HUES48 (cell line): ENCODE data around the gene PADI3.

Experiments
- H3K27ac ChIP-seq: one replicate; pipeline ENCODE4 v1.7.0; 2013; ENCODE audit warnings: low read depth, low read length, inconsistent platforms
- H3K27me3 ChIP-seq: 2 replicates; pipeline ENCODE4 v1.6.1; 2013; ENCODE audit warnings: mild to moderate bottlenecking, low read length; ENCODE audit not compliant: control insufficient read depth, insufficient read depth
- H3K36me3 ChIP-seq: 2 replicates; pipeline ENCODE4 v1.6.1; 2013; ENCODE audit warnings: low read length; ENCODE audit not compliant: control insufficient read depth, insufficient read depth
- H3K4me1 ChIP-seq: 2 replicates; pipeline ENCODE4 v1.6.1; 2013; ENCODE audit warnings: mild to moderate bottlenecking, low read length; ENCODE audit not compliant: control insufficient read depth, insufficient read depth
- H3K4me3 ChIP-seq: 2 replicates; pipeline ENCODE4 v1.5.1; 2013; ENCODE audit warnings: mild to moderate bottlenecking, low read depth, low read length
- H3K9ac ChIP-seq: 2 replicates; pipeline ENCODE4 v1.6.1; 2013; ENCODE audit warnings: mild to moderate bottlenecking, low read depth, low read length, moderate library complexity
- H3K9me3 ChIP-seq: 2 replicates; pipeline ENCODE4 v1.6.1; 2013; ENCODE audit warnings: low read length; ENCODE audit not compliant: control insufficient read depth, insufficient read depth

The PADI3 gene

DNA sequence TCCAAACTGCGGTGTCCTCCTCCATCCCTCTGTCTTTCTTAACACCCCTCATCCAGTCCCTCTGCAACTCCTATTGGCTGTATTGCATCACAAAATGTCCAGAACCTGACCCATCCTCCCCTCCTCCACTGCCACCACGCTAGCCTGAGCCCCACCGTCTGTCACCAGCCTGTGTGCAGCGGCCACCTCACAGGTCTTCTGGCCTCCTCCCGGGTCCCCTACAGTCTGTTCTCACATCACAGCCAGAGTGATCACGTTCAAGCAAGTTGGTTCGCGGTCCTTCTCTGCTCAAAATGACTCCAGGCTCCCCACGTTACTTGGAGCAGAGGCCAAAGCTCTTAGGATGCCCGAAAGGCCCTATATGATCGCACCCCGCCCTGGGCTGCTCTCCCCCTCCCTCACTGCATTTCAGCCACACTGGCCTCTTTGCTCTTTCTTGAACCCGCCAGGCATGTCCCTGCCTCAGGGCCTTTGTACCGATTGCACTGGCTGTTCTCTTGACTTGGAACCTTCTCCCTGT, 56.7 kb downstream of the PADI3 start:
- Histone ChIP-seq H3K27ac (no peak overlapping the region), H3K4me3 (no peak overlapping the region), H3K4me1 (no peaks in the 10 kb centered on the region), H3K9ac (no peak overlapping the region), H3K9me3 (peaks cover 19% of the 10 kb centered on the region), H3K27me3 (no peaks in the 10 kb centered on the region), H3K36me3 (no peaks in the 10 kb centered on the region)

GRCh38 chr1:17306407-17306806, 57.5 kb downstream of the PADI3 start:
- Histone ChIP-seq H3K4me1 (no peaks in the 10 kb centered on the region), H3K4me3 (no peak overlapping the region), H3K9ac (no peak overlapping the region), H3K27ac (no peak overlapping the region), H3K27me3 (no peaks in the 10 kb centered on the region), H3K36me3 (no peaks in the 10 kb centered on the region), H3K9me3 (peaks cover 13% of the 10 kb centered on the region)

- Histone ChIP-seq H3K36me3 (no peaks in the 10 kb centered on the region), H3K9me3 (peaks cover 9% of the 10 kb centered on the region), H3K27ac (no peak overlapping the region), H3K9ac (no peak overlapping the region), H3K27me3 (no peaks in the 10 kb centered on the region), H3K4me1 (no peaks in the 10 kb centered on the region), H3K4me3 (no peak overlapping the region)
Measured at GRCh38 chr1:17306921-17307320, 58.0 kb downstream of the PADI3 start.

DNA sequence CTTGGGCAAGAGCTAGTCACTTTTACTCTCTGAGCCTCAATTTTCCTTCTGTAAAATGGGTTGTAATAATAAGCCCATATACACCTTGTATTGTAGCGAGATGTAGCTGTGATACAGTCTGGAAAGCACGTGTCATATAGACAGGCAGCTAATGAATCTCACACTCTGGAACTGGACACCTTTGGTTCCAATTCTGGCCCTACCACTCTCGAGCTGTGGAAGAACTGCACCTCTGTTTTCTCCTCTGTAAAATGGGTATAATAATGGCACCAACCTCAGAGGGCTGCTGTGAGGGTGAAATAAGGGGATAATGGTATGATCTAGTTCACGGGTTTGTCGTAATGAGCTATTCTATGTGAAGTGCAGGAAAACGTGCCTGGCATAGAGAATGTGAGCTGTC, 58.4 kb downstream of the PADI3 start:
- H3K36me3 ChIP-seq = no peaks in the 10 kb centered on the region
- H3K4me1 ChIP-seq = no peaks in the 10 kb centered on the region
- H3K27me3 ChIP-seq = no peaks in the 10 kb centered on the region
- peaks cover 6% of the 10 kb centered on the region; the same call in 1 of the 2 replicates for H3K9me3 ChIP-seq
- no peak overlapping the region for H3K9ac ChIP-seq
- no peak overlapping the region for H3K27ac ChIP-seq
- no peak overlapping the region for H3K4me3 ChIP-seq

GRCh38 chr1:17307946-17308345, 59.0 kb downstream of the PADI3 start, which contains the start of gene PADI4:
TSS of gene PADI4 (plus strand) at chr1:17308197. CDS start at chr1:17308223, 26 bp downstream.
- no peaks in the 10 kb centered on the region for H3K27me3 ChIP-seq
- no peak within 1 kb of the TSS for H3K27ac ChIP-seq
- H3K9me3 ChIP-seq = no peaks in the 10 kb centered on the region
- H3K36me3 ChIP-seq = no peaks in the 10 kb centered on the region
- no peaks in the 10 kb centered on the region for H3K4me1 ChIP-seq
- H3K9ac ChIP-seq = no peak within 1 kb of the TSS
- no peak within 1 kb of the TSS for H3K4me3 ChIP-seq

GRCh38 chr1:17308593-17308992, 59.7 kb downstream of the PADI3 start:
- Histone ChIP-seq H3K4me3 (no peak overlapping the region), H3K27me3 (no peaks in the 10 kb centered on the region), H3K4me1 (no peaks in the 10 kb centered on the region), H3K36me3 (no peaks in the 10 kb centered on the region), H3K27ac (no peak overlapping the region), H3K9me3 (no peaks in the 10 kb centered on the region), H3K9ac (no peak overlapping the region)

DNA sequence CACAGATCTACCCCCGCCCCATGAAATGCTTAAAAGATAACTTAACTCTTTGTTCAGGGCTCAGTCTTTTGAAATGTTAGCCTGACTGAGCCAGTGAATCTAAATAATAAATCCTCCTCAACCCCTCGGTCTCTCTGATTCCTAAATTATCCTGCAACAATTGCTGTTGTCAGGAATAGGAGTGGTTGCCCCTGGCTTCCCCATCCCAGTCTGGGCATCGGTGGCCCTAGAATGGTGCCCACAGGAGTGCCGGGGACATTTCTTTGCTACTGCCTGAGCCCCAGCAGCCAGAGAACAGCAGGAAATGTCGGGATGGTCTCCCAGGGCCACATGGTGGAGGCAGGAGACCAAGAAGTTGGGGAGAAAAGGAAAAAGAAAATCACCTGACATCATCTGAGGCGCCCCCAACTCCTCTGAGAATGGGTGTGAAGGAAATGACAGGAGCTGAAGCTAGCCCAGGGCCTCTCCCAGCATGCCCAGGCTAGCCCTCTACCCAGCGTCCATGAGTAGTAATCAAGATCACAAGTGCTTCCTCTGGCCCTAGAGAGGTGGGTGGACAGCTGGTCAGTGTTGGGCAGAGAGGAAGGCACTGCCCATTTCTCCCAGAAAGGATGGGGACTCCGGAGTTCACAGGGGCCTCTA, 60.6 kb downstream of the PADI3 start:
- H3K27me3 ChIP-seq = no peaks in the 10 kb centered on the region
- H3K36me3 ChIP-seq = no peaks in the 10 kb centered on the region
- H3K4me3 ChIP-seq = no peak overlapping the region
- no peak overlapping the region for H3K9ac ChIP-seq
- no peak overlapping the region for H3K27ac ChIP-seq
- H3K4me1 ChIP-seq = peaks cover 2% of the 10 kb centered on the region
- no peaks in the 10 kb centered on the region for H3K9me3 ChIP-seq

DNA sequence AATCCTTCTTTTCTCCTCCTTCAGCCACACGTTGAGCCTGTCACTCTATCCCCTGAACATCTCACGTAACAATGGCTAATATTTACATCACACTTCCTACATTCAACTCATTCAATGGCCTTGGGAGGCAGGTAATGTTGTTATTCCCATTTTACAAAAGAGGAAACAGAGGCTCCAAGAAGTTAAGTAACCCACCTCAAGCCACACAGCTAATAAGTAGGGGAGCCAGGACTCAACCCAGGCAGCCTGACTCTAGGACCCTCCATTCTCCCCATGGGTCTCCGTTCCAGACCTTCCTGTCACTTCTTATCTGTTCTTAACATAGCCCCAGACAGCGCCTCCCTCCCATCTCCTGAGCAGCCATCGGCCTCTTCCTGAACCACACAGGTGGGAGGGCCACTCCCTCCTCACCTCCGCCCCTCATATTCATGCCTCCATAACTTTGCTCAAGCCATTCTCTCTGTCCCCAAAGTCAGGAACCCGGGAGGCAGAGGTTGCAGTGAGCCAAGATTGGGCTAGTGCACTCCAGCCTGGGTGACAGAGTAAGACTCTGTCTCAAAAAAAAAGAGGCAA, 61.3 kb downstream of the PADI3 start:
- Histone ChIP-seq H3K4me1 (peaks cover 8% of the 10 kb centered on the region), H3K9ac (no peak overlapping the region), H3K4me3 (no peak overlapping the region), H3K27me3 (no peaks in the 10 kb centered on the region), H3K9me3 (no peaks in the 10 kb centered on the region), H3K27ac (no peak overlapping the region), H3K36me3 (no peaks in the 10 kb centered on the region)

GRCh38 chr1:17313530-17314309, 64.8 kb downstream of the PADI3 start:
- H3K4me1 ChIP-seq = peaks cover 19% of the 10 kb centered on the region

GRCh38 chr1:17314491-17314971, 65.6 kb downstream of the PADI3 start:
- no peak overlapping the region for H3K27ac ChIP-seq
- H3K4me1 ChIP-seq = peaks cover 19% of the 10 kb centered on the region
- no peak overlapping the region for H3K9ac ChIP-seq
- no peaks in the 10 kb centered on the region for H3K36me3 ChIP-seq
- no peaks in the 10 kb centered on the region for H3K27me3 ChIP-seq
- no peaks in the 10 kb centered on the region for H3K9me3 ChIP-seq
- H3K4me3 ChIP-seq = no peak overlapping the region

More at GRCh38 chr1:17313530-17314309, 64.8 kb downstream of the PADI3 start:
- Histone ChIP-seq H3K9ac (no peak overlapping the region), H3K27ac (no peak overlapping the region), H3K9me3 (no peaks in the 10 kb centered on the region), H3K4me3 (no peak overlapping the region), H3K27me3 (no peaks in the 10 kb centered on the region), H3K36me3 (no peaks in the 10 kb centered on the region)
